HEK293 (cell line): ENCODE measurements around the gene GTF2F2.
A peak's percentile ranks its signal among the peaks of the same experiment; 100 is the strongest.

Experiments
- CTCF ChIA-PET: fragments of 350-600 bp; formaldehyde crosslinking; extraction: SDS; loops from one replicate; lab custom pipeline; 2021; ENCODE audit warnings: antibody characterized with exemption; lab: Yijun Ruan, JAX
- POLR2A ChIA-PET: fragments of 300-600 bp; formaldehyde crosslinking; extraction: SDS; loops from one replicate; lab custom pipeline; 2020; ENCODE audit warnings: antibody characterized with exemption, inconsistent platforms; lab: Yijun Ruan, JAX
- H3K27ac ChIP-seq: fragments of 200-500 bp; sonication (Bioruptor generic); 2 replicates; pipeline ENCODE4 v1.5.1; 2014; ENCODE audit warnings: low read depth, low read length, control low read depth, inconsistent platforms; ENCODE audit errors: extremely low read depth
- H3K36me3 ChIP-seq, 2 experiments: fragments of 200-500 bp in 1 of 2; sonication (Bioruptor generic) in 1 of 2; 1 replicate in 1 of 2; 2 replicates in 1 of 2; pipeline ENCODE4 v1.5.1; 2014 to 2017; ENCODE audit warnings: inconsistent platforms in 2 of 2, low read length in 2 of 2; ENCODE audit not compliant: control insufficient read depth in 2 of 2, insufficient read depth in 1 of 2
- H3K4me1 ChIP-seq: fragments of 200-500 bp; sonication (Bioruptor generic); 2 replicates; pipeline ENCODE4 v1.5.1; 2014; ENCODE audit warnings: mild to moderate bottlenecking, low read length, inconsistent platforms; ENCODE audit not compliant: control insufficient read depth, insufficient read depth
- H3K4me3 ChIP-seq: 2 replicates; pipeline ENCODE4 v1.5.1; 2011; ENCODE audit warnings: low read depth, mild to moderate bottlenecking, control low read depth, low read length, moderate library complexity
- H3K9me3 ChIP-seq: fragments of 200-500 bp; sonication (Bioruptor generic); 2 replicates; pipeline ENCODE4 v1.5.1; 2014; ENCODE audit warnings: low read depth, low read length, inconsistent platforms; ENCODE audit not compliant: control insufficient read depth, insufficient read depth
- GLI2 ChIP-seq: fragments of 450-650 bp; formaldehyde crosslinking; IDR thresholded peaks from 2 replicates; pipeline ENCODE4; 2017; ENCODE audit warnings: missing biosample characterization, missing genetic modification characterization, low read depth, borderline replicate concordance
- HIC1 ChIP-seq: fragments of 450-650 bp; formaldehyde crosslinking; IDR thresholded peaks from 2 replicates; pipeline ENCODE4 v1.5.1; 2016; ENCODE audit warnings: missing biosample characterization, missing genetic modification characterization
- OSR2 ChIP-seq: fragments of 450-650 bp; formaldehyde crosslinking; IDR thresholded peaks from 2 replicates; pipeline ENCODE4 v1.5.1; 2016; ENCODE audit warnings: missing biosample characterization, missing genetic modification characterization
- TCF7L2 ChIP-seq: IDR thresholded peaks from 2 replicates; pipeline ENCODE4 v1.6.1; 2011; ENCODE audit warnings: low read depth, mild to moderate bottlenecking, inconsistent platforms, low read length, moderate library complexity, borderline replicate concordance
- TSHZ1 ChIP-seq: fragments of 450-650 bp; formaldehyde crosslinking; IDR thresholded peaks from 2 replicates; pipeline ENCODE4 v1.5.1; 2016; ENCODE audit warnings: missing biosample characterization, missing genetic modification characterization, borderline replicate concordance
- ZBTB17 ChIP-seq: fragments of 450-650 bp; formaldehyde crosslinking; IDR thresholded peaks from 2 replicates; pipeline ENCODE4 v1.5.1; 2016; ENCODE audit warnings: missing biosample characterization, missing genetic modification characterization
- ZBTB21 ChIP-seq: fragments of 450-650 bp; formaldehyde crosslinking; IDR thresholded peaks from 2 replicates; pipeline ENCODE4 v1.5.1; 2017; ENCODE audit warnings: missing biosample characterization, missing genetic modification characterization
- ZFP37 ChIP-seq: fragments of 450-650 bp; formaldehyde crosslinking; IDR thresholded peaks from 2 replicates; pipeline ENCODE4 v1.5.1; 2016; ENCODE audit warnings: missing biosample characterization, missing genetic modification characterization
- ZFP69B ChIP-seq: fragments of 450-650 bp; formaldehyde crosslinking; IDR thresholded peaks from 2 replicates; pipeline ENCODE4 v1.5.1; 2016; ENCODE audit warnings: missing biosample characterization, missing genetic modification characterization
- ZNF114 ChIP-seq: fragments of 450-650 bp; formaldehyde crosslinking; IDR thresholded peaks from 2 replicates; pipeline ENCODE4 v1.5.0; 2017; ENCODE audit warnings: missing biosample characterization, missing genetic modification characterization
- ZNF184 ChIP-seq: fragments of 450-650 bp; IDR thresholded peaks from 2 replicates; pipeline ENCODE4 v1.5.1; 2018; ENCODE audit warnings: missing biosample characterization, mild to moderate bottlenecking, missing genetic modification characterization
- ZNF214 ChIP-seq: fragments of 450-650 bp; formaldehyde crosslinking; IDR thresholded peaks from 2 replicates; pipeline ENCODE4 v1.5.1; 2017; ENCODE audit warnings: missing biosample characterization, mild to moderate bottlenecking, missing genetic modification characterization, borderline replicate concordance
- ZNF37A ChIP-seq: fragments of 450-650 bp; IDR thresholded peaks from 2 replicates; pipeline ENCODE4 v1.5.1; 2018; ENCODE audit warnings: missing biosample characterization, missing genetic modification characterization
- ZNF404 ChIP-seq: fragments of 450-650 bp; formaldehyde crosslinking; IDR thresholded peaks from 2 replicates; pipeline ENCODE4 v1.5.1; 2017; ENCODE audit warnings: missing biosample characterization, missing genetic modification characterization
- ZNF433 ChIP-seq: fragments of 450-650 bp; formaldehyde crosslinking; IDR thresholded peaks from 2 replicates; pipeline ENCODE4 v1.5.1; 2016; ENCODE audit warnings: missing biosample characterization, missing genetic modification characterization, low read depth
- ZNF658 ChIP-seq: fragments of 450-650 bp; formaldehyde crosslinking; IDR thresholded peaks from 2 replicates; pipeline ENCODE4; 2016; ENCODE audit warnings: missing biosample characterization, missing genetic modification characterization
- ZNF707 ChIP-seq: fragments of 450-650 bp; formaldehyde crosslinking; IDR thresholded peaks from 2 replicates; pipeline ENCODE4 v1.5.1; 2016; ENCODE audit warnings: missing biosample characterization, missing genetic modification characterization
- ZNF747 ChIP-seq: fragments of 450-650 bp; formaldehyde crosslinking; IDR thresholded peaks from 2 replicates; pipeline ENCODE4 v1.5.1; 2016; ENCODE audit warnings: missing biosample characterization, missing genetic modification characterization
- TF ChIP-seq, protein P1 (sequence below): fragments of 450-650 bp; formaldehyde crosslinking; IDR thresholded peaks from 2 replicates; pipeline ENCODE4 v1.5.1; 2016; ENCODE audit warnings: missing biosample characterization, missing genetic modification characterization, low read depth
- TF ChIP-seq, protein P2 (sequence below): fragments of 450-650 bp; formaldehyde crosslinking; IDR thresholded peaks from 2 replicates; pipeline ENCODE4 v1.5.1; 2016; ENCODE audit warnings: missing biosample characterization, missing genetic modification characterization
- TF ChIP-seq, protein P3 (sequence below): fragments of 450-650 bp; formaldehyde crosslinking; IDR thresholded peaks from 2 replicates; pipeline ENCODE4 v1.5.1; 2016; ENCODE audit warnings: missing biosample characterization, missing genetic modification characterization

GTF2F2 gene

GRCh38 chr13:45082964-45083363 is 37.3 kb upstream of the GTF2F2 start (continued):
- no peak for TF ChIP-seq ZNF114
- TF ChIP-seq ZNF747 (tag by site-specific recombination), result no peak
- no peak for TF ChIP-seq ZBTB17
- no peak for TF ChIP-seq ZNF214 (tag by site-specific recombination)

GRCh38 chr13:45084515-45084914 is 35.8 kb upstream of the GTF2F2 start:
- H3K36me3 ChIP-seq, result no peaks in the 10 kb centered on the region
- TF ChIP-seq OSR2 (tag by site-specific recombination) (no peak), ZFP69B (tag by site-specific recombination) (no peak), ZNF433 (tag by site-specific recombination) (no peak)
- no peak overlapping the region for H3K4me3 ChIP-seq
- POLR2A ChIA-PET, result no interaction called here
- H3K4me1 ChIP-seq, result no peaks in the 10 kb centered on the region
- no peaks in the 10 kb centered on the region for H3K9me3 ChIP-seq
- no peak overlapping the region for H3K27ac ChIP-seq
- CTCF ChIA-PET, result interaction anchor here (0.6 to 2.0 kb wide), 2 partner anchors 36 to 38 kb away, joined by 4 to 6 read pairs; partner anchors contain the start of gene GTF2F2

GRCh38 chr13:45086484-45086883 is 33.8 kb upstream of the GTF2F2 start:
- TF ChIP-seq, protein P1, sequence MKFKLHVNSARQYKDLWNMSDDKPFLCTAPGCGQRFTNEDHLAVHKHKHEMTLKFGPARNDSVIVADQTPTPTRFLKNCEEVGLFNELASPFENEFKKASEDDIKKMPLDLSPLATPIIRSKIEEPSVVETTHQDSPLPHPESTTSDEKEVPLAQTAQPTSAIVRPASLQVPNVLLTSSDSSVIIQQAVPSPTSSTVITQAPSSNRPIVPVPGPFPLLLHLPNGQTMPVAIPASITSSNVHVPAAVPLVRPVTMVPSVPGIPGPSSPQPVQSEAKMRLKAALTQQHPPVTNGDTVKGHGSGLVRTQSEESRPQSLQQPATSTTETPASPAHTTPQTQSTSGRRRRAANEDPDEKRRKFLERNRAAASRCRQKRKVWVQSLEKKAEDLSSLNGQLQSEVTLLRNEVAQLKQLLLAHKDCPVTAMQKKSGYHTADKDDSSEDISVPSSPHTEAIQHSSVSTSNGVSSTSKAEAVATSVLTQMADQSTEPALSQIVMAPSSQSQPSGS, result 0 out of 2 replicates have a peak, but pooled peaks have one; percentile 22
- no peak for TF ChIP-seq TSHZ1
- H3K27ac ChIP-seq, result no peak overlapping the region
- ChIA-PET CTCF (no interaction called here), POLR2A (no interaction called here)
- H3K9me3 ChIP-seq, result no peaks in the 10 kb centered on the region
- H3K36me3 ChIP-seq, result no peaks in the 10 kb centered on the region
- H3K4me3 ChIP-seq, result no peak overlapping the region
- H3K4me1 ChIP-seq, result no peaks in the 10 kb centered on the region

- ChIA-PET POLR2A (no interaction called here), CTCF (interaction anchor here (0.6 to 1.0 kb wide), 2 partner anchors 28 to 251 kb away, joined by 3 to 4 read pairs; no protein-coding TSS in a partner anchor)
- TF ChIP-seq, protein P2, sequence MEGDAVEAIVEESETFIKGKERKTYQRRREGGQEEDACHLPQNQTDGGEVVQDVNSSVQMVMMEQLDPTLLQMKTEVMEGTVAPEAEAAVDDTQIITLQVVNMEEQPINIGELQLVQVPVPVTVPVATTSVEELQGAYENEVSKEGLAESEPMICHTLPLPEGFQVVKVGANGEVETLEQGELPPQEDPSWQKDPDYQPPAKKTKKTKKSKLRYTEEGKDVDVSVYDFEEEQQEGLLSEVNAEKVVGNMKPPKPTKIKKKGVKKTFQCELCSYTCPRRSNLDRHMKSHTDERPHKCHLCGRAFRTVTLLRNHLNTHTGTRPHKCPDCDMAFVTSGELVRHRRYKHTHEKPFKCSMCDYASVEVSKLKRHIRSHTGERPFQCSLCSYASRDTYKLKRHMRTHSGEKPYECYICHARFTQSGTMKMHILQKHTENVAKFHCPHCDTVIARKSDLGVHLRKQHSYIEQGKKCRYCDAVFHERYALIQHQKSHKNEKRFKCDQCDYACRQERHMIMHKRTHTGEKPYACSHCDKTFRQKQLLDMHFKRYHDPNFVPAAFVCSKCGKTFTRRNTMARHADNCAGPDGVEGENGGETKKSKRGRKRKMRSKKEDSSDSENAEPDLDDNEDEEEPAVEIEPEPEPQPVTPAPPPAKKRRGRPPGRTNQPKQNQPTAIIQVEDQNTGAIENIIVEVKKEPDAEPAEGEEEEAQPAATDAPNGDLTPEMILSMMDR (tag by site-specific recombination), result no peak
- TF ChIP-seq ZNF404, result no peak
- TF ChIP-seq, protein P3, sequence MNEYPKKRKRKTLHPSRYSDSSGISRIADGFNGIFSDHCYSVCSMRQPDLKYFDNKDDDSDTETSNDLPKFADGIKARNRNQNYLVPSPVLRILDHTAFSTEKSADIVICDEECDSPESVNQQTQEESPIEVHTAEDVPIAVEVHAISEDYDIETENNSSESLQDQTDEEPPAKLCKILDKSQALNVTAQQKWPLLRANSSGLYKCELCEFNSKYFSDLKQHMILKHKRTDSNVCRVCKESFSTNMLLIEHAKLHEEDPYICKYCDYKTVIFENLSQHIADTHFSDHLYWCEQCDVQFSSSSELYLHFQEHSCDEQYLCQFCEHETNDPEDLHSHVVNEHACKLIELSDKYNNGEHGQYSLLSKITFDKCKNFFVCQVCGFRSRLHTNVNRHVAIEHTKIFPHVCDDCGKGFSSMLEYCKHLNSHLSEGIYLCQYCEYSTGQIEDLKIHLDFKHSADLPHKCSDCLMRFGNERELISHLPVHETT (tag by site-specific recombination), result no peak
- no peak for TF ChIP-seq ZNF37A (tag by site-specific recombination)
- TF ChIP-seq ZNF707, result no peak
- no peak for TF ChIP-seq TCF7L2
- TF ChIP-seq ZNF184, result no peak
- TF ChIP-seq ZBTB21 (tag by site-specific recombination), result no peak
- TF ChIP-seq HIC1 (tag by site-specific recombination), result no peak
- TF ChIP-seq GLI2 (tag by site-specific recombination), result no peak
- no peak for TF ChIP-seq ZFP37 (tag by site-specific recombination)
- no peak for TF ChIP-seq ZNF658 (tag by site-specific recombination)
These were observed 27.6 kb upstream of the GTF2F2 start for GRCh38 chr13:45092663-45093062.

More at GRCh38 chr13:45092663-45093062, 27.6 kb upstream of the GTF2F2 start:
- Histone ChIP-seq H3K27ac (no peak overlapping the region), H3K9me3 (no peaks in the 10 kb centered on the region), H3K4me3 (no peak overlapping the region), H3K36me3 (no peaks in the 10 kb centered on the region), H3K4me1 (no peaks in the 10 kb centered on the region)
